PC-3 (cell line): ENCODE measurements around the gene GALNT14. TPM values are rescaled to one million over a fixed set of nuclear protein-coding genes. Genes with fewer than 3 reads are reported as not detected.

Experiments used
- ATAC-seq: fragments of 200-7000 bp; cut with Tn5 transposase; 2 replicates; pipeline ENCODE4 v1.9.1; 2020; ENCODE audit warnings: mild to moderate bottlenecking, moderate library complexity
- BruUV-seq: library from RNA; stranded (reverse); fragments of 400-500 nt; replicated peaks from 2 replicates; lab custom pipeline; 2021; lab: Mats Ljungman, UMichigan
- CTCF ChIA-PET: fragments of 300-600 bp; sonication (Branson Sonifier 250); formaldehyde crosslinking; loops from one replicate; lab custom pipeline; 2022; ENCODE audit warnings: antibody characterized with exemption; lab: Charles Lee
- POLR2A ChIA-PET: fragments of 300-600 bp; sonication (Branson Sonifier 250); formaldehyde crosslinking; loops from one replicate; lab custom pipeline; 2022; ENCODE audit warnings: antibody characterized with exemption; ENCODE audit not compliant: unreplicated experiment; lab: Charles Lee
- DNase-seq: peaks from one replicate; pipeline ENCODE4 v3.0.0-alpha.2; 2015
- H2AFZ ChIP-seq: fragments of 300-600 bp; sonication (generic); 2 replicates; pipeline ENCODE4 v1.6.0; 2016; ENCODE audit warnings: antibody characterized with exemption, low read length
- H3F3A ChIP-seq: fragments of 300-600 bp; sonication (generic); one replicate; pipeline ENCODE4 v1.6.0; 2017; ENCODE audit warnings: antibody characterized with exemption, low read length, control low read depth, mild to moderate bottlenecking; ENCODE audit not compliant: unreplicated experiment
- H3K27ac ChIP-seq: fragments of 300-600 bp; sonication (generic); 2 replicates; pipeline ENCODE4 v1.5.1; 2016; ENCODE audit warnings: mild to moderate bottlenecking, low read length
- H3K27me3 ChIP-seq: fragments of 300-600 bp; sonication (generic); 2 replicates; pipeline ENCODE4 v1.6.1; 2016; ENCODE audit warnings: low read length, mixed read lengths
- H3K36me3 ChIP-seq: fragments of 300-600 bp; sonication (generic); 2 replicates; pipeline ENCODE4 v1.6.1; 2016; ENCODE audit warnings: low read depth, mixed run types, low read length, mixed read lengths
- H3K4me1 ChIP-seq: fragments of 300-600 bp; sonication (generic); 2 replicates; pipeline ENCODE4 v1.5.1; 2016; ENCODE audit warnings: low read length; ENCODE audit not compliant: insufficient read depth
- H3K4me2 ChIP-seq: fragments of 300-600 bp; sonication (generic); 2 replicates; pipeline ENCODE4 v1.6.0; 2016; ENCODE audit warnings: low read length
- H3K4me3 ChIP-seq: fragments of 300-600 bp; sonication (generic); 2 replicates; pipeline ENCODE4 v1.5.1; 2016; ENCODE audit warnings: mild to moderate bottlenecking, low read length, mixed read lengths
- H3K79me2 ChIP-seq: fragments of 300-600 bp; sonication (generic); 2 replicates; pipeline ENCODE4 v1.6.1; 2017; ENCODE audit warnings: low read length, mixed read lengths
- H3K9ac ChIP-seq: fragments of 300-600 bp; sonication (generic); 2 replicates; pipeline ENCODE4 v1.6.0; 2016; ENCODE audit warnings: mild to moderate bottlenecking, low read length
- H3K9me2 ChIP-seq: fragments of 300-600 bp; sonication (generic); replicated peaks from 2 replicates; pipeline ENCODE4 v1.6.1; 2016; ENCODE audit warnings: mixed run types, low read length, mixed read lengths
- H3K9me3 ChIP-seq: fragments of 300-600 bp; sonication (generic); 2 replicates; pipeline ENCODE4 v1.6.1; 2016; ENCODE audit warnings: low read length, mixed read lengths
- H4K20me1 ChIP-seq: fragments of 300-600 bp; sonication (generic); 2 replicates; pipeline ENCODE4 v1.6.1; 2016; ENCODE audit warnings: low read length, mixed read lengths
- CTCF ChIP-seq: fragments of 300-600 bp; sonication (generic); conservative IDR thresholded peaks from 2 replicates; pipeline ENCODE4 v1.5.1; 2017; ENCODE audit warnings: antibody characterized with exemption, low read depth, mild to moderate bottlenecking, low read length
- EZH2 ChIP-seq: fragments of 300-600 bp; sonication (generic); IDR thresholded peaks from one replicate; pipeline ENCODE4 v1.6.1; 2017; ENCODE audit warnings: antibody characterized with exemption, mild to moderate bottlenecking, low read length; ENCODE audit not compliant: unreplicated experiment
- EZH2phosphoT487 ChIP-seq: fragments of 300-600 bp; sonication (generic); IDR thresholded peaks from 2 replicates; pipeline ENCODE4 v1.6.1; 2018; ENCODE audit warnings: mild to moderate bottlenecking, antibody characterized with exemption, low read length, borderline replicate concordance
- intact Hi-C: fragments of 100-400 bp; cut with micrococcal nuclease; formaldehyde crosslinking; loops from 2 replicates; pipeline ENCODE4 v1.9.0; 2023
- total RNA-seq: library from RNA; depleted of rRNA; stranded (reverse); fragments of >200 nt; gene quantifications from 2 replicates; pipeline ENCODE4 v1.2.3, GENCODE V29; 2014

GALNT14 gene
- total RNA-seq, 1 experiment from 2014 or later = 10.2 TPM

GRCh38 chr2:31016648-31017047 lies 121.6 kb downstream of the GALNT14 start:
- CTCF ChIA-PET = no interaction called here

GRCh38 chr2:31014516-31014915 lies 123.7 kb downstream of the GALNT14 start:
- POLR2A ChIA-PET = no interaction called here
- H3K9me2 ChIP-seq = no peaks in the 10 kb centered on the region
- no peak overlapping the region for H3K27ac ChIP-seq
- no peaks in the 10 kb centered on the region for H3K4me1 ChIP-seq
- intact Hi-C loops = no loop called here
- BruUV-seq = no TSS peak
- no peaks in the 10 kb centered on the region for H3F3A ChIP-seq
- no peak for TF ChIP-seq CTCF
- DNase-seq = no peak
- H3K4me3 ChIP-seq = no peak overlapping the region
- no peak for ATAC-seq
- H2AFZ ChIP-seq = no peak overlapping the region
- no peak overlapping the region for H3K4me2 ChIP-seq
- H3K36me3 ChIP-seq = no peaks in the 10 kb centered on the region
- CTCF ChIA-PET = no interaction called here
- H3K9me3 ChIP-seq = no peaks in the 10 kb centered on the region
- H3K9ac ChIP-seq = no peak overlapping the region
- no peaks in the 10 kb centered on the region for H3K79me2 ChIP-seq
- H3K27me3 ChIP-seq = 0 out of 2 replicates have a peak, but pooled peaks cover 5% of the 10 kb centered on the region
- no peaks in the 10 kb centered on the region for H4K20me1 ChIP-seq

More at GRCh38 chr2:31016648-31017047, 121.6 kb downstream of the GALNT14 start:
- Histone ChIP-seq H3K4me2 (no peak overlapping the region), H3K4me1 (no peaks in the 10 kb centered on the region), H3K9ac (no peak overlapping the region), H3K27me3 (0 out of 2 replicates have a peak, but pooled peaks cover 3% of the 10 kb centered on the region), H3K36me3 (no peaks in the 10 kb centered on the region), H3K9me2 (no peaks in the 10 kb centered on the region), H4K20me1 (no peaks in the 10 kb centered on the region), H3K4me3 (no peak overlapping the region), H2AFZ (no peak overlapping the region), H3K9me3 (no peaks in the 10 kb centered on the region), H3F3A (no peaks in the 10 kb centered on the region), H3K27ac (no peak overlapping the region), H3K79me2 (no peaks in the 10 kb centered on the region)
- no TSS peak for BruUV-seq
- intact Hi-C loops = no loop called here
- DNase-seq = no peak
- POLR2A ChIA-PET = no interaction called here
- ATAC-seq = no peak
- no peak for TF ChIP-seq EZH2phosphoT487
- no peak for TF ChIP-seq CTCF
- TF ChIP-seq EZH2 = no peak

GRCh38 chr2:31013301-31013700 lies 124.9 kb downstream of the GALNT14 start:
- Histone ChIP-seq H3K9ac (no peak overlapping the region), H3K79me2 (no peaks in the 10 kb centered on the region), H3F3A (no peaks in the 10 kb centered on the region), H3K9me3 (no peaks in the 10 kb centered on the region), H3K4me3 (no peak overlapping the region), H4K20me1 (no peaks in the 10 kb centered on the region), H3K4me2 (no peak overlapping the region), H2AFZ (no peak overlapping the region), H3K9me2 (no peaks in the 10 kb centered on the region), H3K36me3 (no peaks in the 10 kb centered on the region), H3K27ac (no peak overlapping the region), H3K27me3 (0 out of 2 replicates have a peak, but pooled peaks cover 6% of the 10 kb centered on the region), H3K4me1 (no peaks in the 10 kb centered on the region)
- ATAC-seq (no peak), DNase-seq (no peak)
- ChIA-PET POLR2A (no interaction called here), CTCF (no interaction called here)
- no TSS peak for BruUV-seq
- intact Hi-C loops = no loop called here
- TF ChIP-seq EZH2phosphoT487 (no peak), CTCF (no peak), EZH2 (no peak)
